GM04504 (cell line): Measurements from ENCODE around the gene RBM6.
"Not testable (repeated sequence)": the region's sequence is repeated elsewhere in the genome, so short reads cannot be mapped to it uniquely, and the experiment has no call there.

ENCODE experiments used
- DNase-seq: peaks from one replicate; pipeline ENCODE4 v3.0.0-alpha.2; 2012; ENCODE audit warnings: low read depth

Gene RBM6

GRCh38 chr3:49914906-49915305, 25.0 kb upstream of the RBM6 start:
- no peak for DNase-seq

- no peak for DNase-seq
These were observed 23.3 kb upstream of the RBM6 start for GRCh38 chr3:49916686-49917085.

- DNase-seq = not testable (repeated sequence)
These were observed 22.0 kb upstream of the RBM6 start for GRCh38 chr3:49917806-49918590.

- DNase-seq = no peak
These were observed 15.3 kb upstream of the RBM6 start for GRCh38 chr3:49924683-49925082.

GRCh38 chr3:49925485-49925884, 14.5 kb upstream of the RBM6 start:
- DNase-seq = no peak

- no peak for DNase-seq
These were observed 13.7 kb upstream of the RBM6 start for GRCh38 chr3:49926117-49926728.

- DNase-seq = no peak
These were observed 12.2 kb upstream of the RBM6 start for GRCh38 chr3:49927798-49928197.

- DNase-seq = no peak
These were observed 11.4 kb upstream of the RBM6 start for GRCh38 chr3:49928481-49929017.

- peak; percentile 71 for DNase-seq
These were observed 10.4 kb upstream of the RBM6 start, which contains the start of gene MON1A for GRCh38 chr3:49929291-49930167. TSS of gene MON1A (minus strand) at chr3:49929811. CDS start at chr3:49913346, 16,465 bp downstream.

GRCh38 chr3:49930168-49930690, 9.7 kb upstream of the RBM6 start:
- no peak for DNase-seq

- DNase-seq = no peak
These were observed 9.0 kb upstream of the RBM6 start for GRCh38 chr3:49930922-49931321.

GRCh38 chr3:49932281-49932680, 7.7 kb upstream of the RBM6 start:
- DNase-seq = not testable (repeated sequence)

GRCh38 chr3:49937090-49937489, 2.9 kb upstream of the RBM6 start:
- no peak for DNase-seq

GRCh38 chr3:49940667-49941249, 808 bp downstream of the RBM6 start:
- no peak for DNase-seq

GRCh38 chr3:49942651-49943050, 2.7 kb downstream of the RBM6 start:
- DNase-seq = no peak

- DNase-seq = no peak
These were observed 13.0 kb downstream of the RBM6 start for GRCh38 chr3:49952924-49953323.

- DNase-seq = no peak
These were observed 15.7 kb downstream of the RBM6 start for GRCh38 chr3:49955636-49956035.

GRCh38 chr3:49966233-49966942, 26.4 kb downstream of the RBM6 start:
- no peak for DNase-seq

GRCh38 chr3:49967291-49967690, 27.3 kb downstream of the RBM6 start:
- DNase-seq = no peak

- no peak for DNase-seq
These were observed 28.4 kb downstream of the RBM6 start for GRCh38 chr3:49968346-49968745.

GRCh38 chr3:49972656-49973055, 32.7 kb downstream of the RBM6 start:
- no peak for DNase-seq
